K562 (cell line): Measurements from ENCODE around the gene RPS19BP1. TPM values are rescaled to one million over a fixed set of nuclear protein-coding genes. Genes with fewer than 3 reads are reported as not detected.

Experiments used
- ESRRA ChIP-seq: fragments of 450-650 bp; IDR thresholded peaks from 2 replicates; pipeline ENCODE4 v1.6.1; 2014; ENCODE audit warnings: low read depth, mild to moderate bottlenecking, moderate library complexity, borderline replicate concordance
- MAZ ChIP-seq, 2 experiments: fragments of 450-650 bp in 1 of 2; sonication (generic) in 1 of 2; formaldehyde crosslinking; IDR thresholded peaks in 1 of 2; conservative IDR thresholded peaks in 1 of 2; 2 replicates each; pipeline versions ENCODE4 v1.4.0 to v1.5.0; 2020; ENCODE audit warnings: mild to moderate bottlenecking in 1 of 2, missing genetic modification reagents in 1 of 2
- SMC3 ChIP-seq: conservative IDR thresholded peaks from 2 replicates; pipeline ENCODE4 v1.6.1; 2011; ENCODE audit warnings: low read depth, low read length, improper control_type of control experiment; ENCODE audit not compliant: insufficient read depth
- polyA plus RNA-seq, 8 experiments: library from polyadenylated mRNA; depleted of rRNA in 4 of 8; stranded (reverse) in 5 of 8; unstranded in 3 of 8; fragments of >200 nt; fragmentation: Nextera tagmentation in 2 of 8; fragmentation: Illumina TruSeq in 1 of 8; extraction: Ambion mirVana in 2 of 8; extraction: Trizol in 1 of 8; gene quantifications; 2 replicates each; pipeline versions ENCODE4 v1.2.1 to v1.2.3, GENCODE V29; 2011 to 2014; ENCODE audit warnings: inconsistent platforms in 1 of 8, missing spikeins in 1 of 8
- total RNA-seq, 7 experiments: library from RNA; depleted of rRNA in 6 of 7; stranded (reverse); fragments of >200 nt in 6 of 7; fragmentation: Illumina TruSeq in 2 of 7; extraction: Trizol in 2 of 7; gene quantifications; 2 replicates each; pipeline versions ENCODE4 v1.2.1 to v1.2.3, GENCODE V29; 2011 to 2021; ENCODE audit warnings: low replicate concordance in 1 of 7
- TF ChIP-seq, protein P1 (sequence below), 2 experiments: fragments of 450-650 bp; formaldehyde crosslinking in 1 of 2; IDR thresholded peaks; 2 replicates each; pipeline versions ENCODE4 v1.4.0 to v1.6.1; 2014 to 2020; ENCODE audit warnings: mild to moderate bottlenecking in 2 of 2, borderline replicate concordance in 1 of 2, low read depth in 1 of 2

The RPS19BP1 gene
- total and polyA plus RNA-seq, 9 of the 15 experiments (the other 6 are each of a cell fraction or from before 2014, with no cell fraction given) = 3.0 to 223 (median 84.3) TPM

DNA sequence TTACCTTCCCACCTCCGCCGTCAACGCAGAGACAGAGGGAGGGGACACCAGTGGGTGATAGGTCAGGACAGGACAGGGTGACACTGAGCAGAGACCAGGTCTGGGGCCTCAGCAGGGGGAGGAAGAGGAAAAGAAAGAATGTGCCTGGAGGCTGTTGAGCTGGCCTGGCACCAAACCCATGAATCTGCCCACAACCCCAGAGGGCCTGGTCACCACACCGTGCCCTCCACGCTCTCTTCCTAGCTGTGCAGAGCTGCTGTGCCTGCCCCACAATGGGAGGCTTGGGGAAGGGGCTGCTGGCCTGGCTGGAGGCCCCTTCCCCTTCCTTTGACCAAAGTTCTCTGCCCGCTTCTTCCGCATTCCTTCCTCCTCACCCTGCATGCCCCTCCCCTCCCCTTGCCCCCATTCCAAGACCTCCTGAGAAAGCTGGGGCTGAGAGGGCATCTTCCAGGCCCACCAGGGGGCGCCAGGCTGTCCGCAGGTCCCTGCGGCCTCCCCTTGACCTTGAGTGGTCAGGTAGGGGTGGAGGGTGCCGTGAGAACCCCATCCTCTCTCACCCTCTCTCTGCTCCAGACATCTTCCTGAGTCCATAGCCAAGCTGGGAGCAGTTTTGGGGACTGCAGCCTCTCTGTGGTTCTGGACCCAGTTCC is 27.0 kb upstream of the RPS19BP1 start (continued):
- TF ChIP-seq, protein P1, sequence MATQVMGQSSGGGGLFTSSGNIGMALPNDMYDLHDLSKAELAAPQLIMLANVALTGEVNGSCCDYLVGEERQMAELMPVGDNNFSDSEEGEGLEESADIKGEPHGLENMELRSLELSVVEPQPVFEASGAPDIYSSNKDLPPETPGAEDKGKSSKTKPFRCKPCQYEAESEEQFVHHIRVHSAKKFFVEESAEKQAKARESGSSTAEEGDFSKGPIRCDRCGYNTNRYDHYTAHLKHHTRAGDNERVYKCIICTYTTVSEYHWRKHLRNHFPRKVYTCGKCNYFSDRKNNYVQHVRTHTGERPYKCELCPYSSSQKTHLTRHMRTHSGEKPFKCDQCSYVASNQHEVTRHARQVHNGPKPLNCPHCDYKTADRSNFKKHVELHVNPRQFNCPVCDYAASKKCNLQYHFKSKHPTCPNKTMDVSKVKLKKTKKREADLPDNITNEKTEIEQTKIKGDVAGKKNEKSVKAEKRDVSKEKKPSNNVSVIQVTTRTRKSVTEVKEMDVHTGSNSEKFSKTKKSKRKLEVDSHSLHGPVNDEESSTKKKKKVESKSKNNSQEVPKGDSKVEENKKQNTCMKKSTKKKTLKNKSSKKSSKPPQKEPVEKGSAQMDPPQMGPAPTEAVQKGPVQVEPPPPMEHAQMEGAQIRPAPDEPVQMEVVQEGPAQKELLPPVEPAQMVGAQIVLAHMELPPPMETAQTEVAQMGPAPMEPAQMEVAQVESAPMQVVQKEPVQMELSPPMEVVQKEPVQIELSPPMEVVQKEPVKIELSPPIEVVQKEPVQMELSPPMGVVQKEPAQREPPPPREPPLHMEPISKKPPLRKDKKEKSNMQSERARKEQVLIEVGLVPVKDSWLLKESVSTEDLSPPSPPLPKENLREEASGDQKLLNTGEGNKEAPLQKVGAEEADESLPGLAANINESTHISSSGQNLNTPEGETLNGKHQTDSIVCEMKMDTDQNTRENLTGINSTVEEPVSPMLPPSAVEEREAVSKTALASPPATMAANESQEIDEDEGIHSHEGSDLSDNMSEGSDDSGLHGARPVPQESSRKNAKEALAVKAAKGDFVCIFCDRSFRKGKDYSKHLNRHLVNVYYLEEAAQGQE (IDR thresholded peaks at IDR 0.05; ENCODE audit: borderline replicate concordance) = peak; percentile 40; the same call in 1 of the 2 replicates
- TF ChIP-seq, protein P1 (CRISPR knock-in tag; IDR thresholded peaks at IDR 0.05; ENCODE audit: low read depth) = no peak
- TF ChIP-seq SMC3 = peak; percentile 49
- TF ChIP-seq ESRRA = peak; percentile 97
- TF ChIP-seq MAZ (CRISPR knock-in tag; conservative IDR thresholded peaks at IDR 0.05 in 1 of 2, IDR thresholded peaks at IDR 0.05 in 1 of 2) = 0 out of 4 replicates have a peak, but pooled peaks of 1 of the 2 experiments have one; percentile 19
